ENCODE results near the gene VCL. TPM values are rescaled to one million over a fixed set of nuclear protein-coding genes. Genes with fewer than 3 reads are reported as not detected.

The VCL gene
- total and polyA plus RNA-seq, 9 of the 15 experiments (the other 6 are each of a cell fraction or from before 2014, with no cell fraction given): 29.8 to 186 (median 76.4) TPM

DNA sequence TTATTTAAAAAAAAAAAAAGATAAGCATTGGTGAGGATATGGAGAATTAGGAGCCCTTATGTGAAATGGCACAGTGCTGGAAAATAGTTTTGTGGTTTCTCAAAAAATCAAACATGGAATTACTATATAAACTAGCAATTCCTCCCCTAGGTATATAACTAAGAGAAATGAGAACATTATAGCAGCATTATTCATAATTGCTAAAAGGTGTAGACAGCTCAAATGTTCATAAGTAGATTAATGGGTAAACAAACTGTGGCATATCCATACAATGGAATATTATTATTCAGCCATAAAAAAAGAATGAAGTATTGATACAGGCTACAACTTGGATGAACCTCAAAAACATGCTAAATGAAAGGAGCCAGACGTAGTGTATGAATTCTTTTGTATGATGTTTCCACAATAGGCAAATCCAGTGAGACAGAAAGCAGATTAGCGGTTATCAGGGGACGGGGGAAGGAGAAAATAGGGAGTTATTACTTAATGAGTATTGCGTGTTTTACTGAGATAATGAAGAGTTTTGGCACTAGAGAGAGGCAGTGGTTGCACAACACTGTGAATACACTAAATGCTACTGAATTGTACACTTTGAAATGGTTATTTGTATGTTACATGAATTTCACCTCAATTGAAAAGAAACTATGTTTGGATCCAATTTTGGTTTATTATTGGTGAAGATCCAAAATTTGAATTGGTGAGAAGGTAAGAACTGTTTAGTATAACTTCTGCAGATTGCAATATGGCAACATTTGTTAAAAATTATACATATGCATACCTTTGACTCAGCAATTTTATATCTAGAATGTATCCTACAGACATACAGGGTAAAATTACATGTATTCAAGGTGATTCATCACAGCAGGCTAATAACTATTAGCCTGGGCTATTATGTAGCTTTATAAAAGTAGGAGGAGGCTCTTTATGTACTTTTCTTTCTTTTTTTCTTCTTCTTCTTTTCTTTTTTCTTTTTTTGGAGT, 69.7 kb downstream of the VCL start:
- H4K20me1 ChIP-seq (replicated peaks; ENCODE audit: control insufficient read depth, insufficient read depth, low read length): 0 out of 2 replicates have a peak, but pooled peaks cover 6% of the 10 kb centered on the region
- ATAC-seq (peak; percentile 69), FAIRE-seq (no peak), DNase-seq (ENCODE audit: extremely low read depth in 1 of 4, low spot score in 3 of 4) (peak in 1 of 4 experiments; percentile 65)
- in situ Hi-C loops (cut with MboI): no loop called here
- no peaks in the 10 kb centered on the region for H3K9me3 ChIP-seq (replicated peaks; ENCODE audit: control insufficient read depth, insufficient read depth, low read depth, low read length)
- peaks cover 43% of the 10 kb centered on the region for H3K79me2 ChIP-seq (ENCODE audit: control insufficient read depth, insufficient read depth, low read length)
- H2AFZ ChIP-seq (ENCODE audit: low read depth, low read length): no peak overlapping the region
- H3K36me3 ChIP-seq (ENCODE audit: control insufficient read depth, insufficient read depth, low read length): peaks cover 48% of the 10 kb centered on the region
- ChIA-PET CTCF (ENCODE audit: low intra/inter-chr PET ratio) (interaction anchor here (0.6 kb wide), 1 partner anchor 259 kb away, joined by 3 read pairs; no protein-coding TSS in a partner anchor), POLR2A (interaction anchor here (0.6 to 3.9 kb wide), 3 partner anchors 8 to 179 kb away, joined by 3 to 16 read pairs (median 3); no protein-coding TSS in a partner anchor)
- no TSS peak for BruUV-seq (replicated peaks)
- 8% methylated on average over 4 of the region's 4 CpGs for WGBS (ENCODE audit: insufficient coverage, low coverage, missing lambda C conversion rate)
- no peaks in the 10 kb centered on the region for H3K27me3 ChIP-seq (ENCODE audit: control insufficient read depth in 2 of 2, insufficient read depth in 2 of 2, low read length in 2 of 2)
- intact Hi-C loops (cut with micrococcal nuclease): no loop called here
- H3K9ac ChIP-seq (ENCODE audit: insufficient read depth in 1 of 2, low read depth in 2 of 2, low read length in 2 of 2): peak overlapping the region in 1 of 2 experiments; percentile 7; a peak in 1 of 4 replicates
- H3K4me3 ChIP-seq: no peak overlapping the region
- peak overlapping the region; percentile 53; the same call in 1 of the 2 replicates for H3K4me2 ChIP-seq (ENCODE audit: insufficient read depth, low read length)
- peaks cover 8 to 11% of the 10 kb centered on the region in 2 experiments; a peak in 4 of 5 replicates for H3K4me1 ChIP-seq (replicated peaks in 1 of 2; ENCODE audit: control insufficient read depth in 2 of 2, insufficient read depth in 2 of 2, low read length in 2 of 2)
- H3K9me1 ChIP-seq (ENCODE audit: control insufficient read depth, insufficient read depth, low read length): no peaks in the 10 kb centered on the region
- 0 out of 3 replicates have a peak overlapping the region, but pooled peaks have one; percentile 13 for H3K27ac ChIP-seq (ENCODE audit: extremely low read depth, low read depth, low read length)
- TF ChIP-seq TFAM (CRISPR knock-in tag; conservative IDR thresholded peaks at IDR 0.05): no peak
- no peak for TF ChIP-seq SAFB (IDR thresholded peaks at IDR 0.05; ENCODE audit: borderline replicate concordance, low read depth, low read length)
- TF ChIP-seq TEAD1 (CRISPR knock-in tag; IDR thresholded peaks at IDR 0.05): no peak
- no peak for TF ChIP-seq HEY1 (CRISPR knock-in tag; IDR thresholded peaks at IDR 0.05; ENCODE audit: borderline replicate concordance)
- TF ChIP-seq GABPB1 (CRISPR knock-in tag; IDR thresholded peaks at IDR 0.05): no peak
- no peak for TF ChIP-seq EWSR1 (IDR thresholded peaks at IDR 0.05; ENCODE audit: borderline replicate concordance, low read depth, partially characterized antibody)
- peak in 1 of 2 experiments; percentile 83; a peak in 2 of 4 replicates for TF ChIP-seq RCOR1 (IDR thresholded peaks at IDR 0.05; ENCODE audit: borderline replicate concordance in 1 of 2, low read depth in 2 of 2, low read length in 2 of 2)
- no peak for TF ChIP-seq SETDB1 (IDR thresholded peaks at IDR 0.05; ENCODE audit: low read length)
- TF ChIP-seq SMARCB1 (IDR thresholded peaks at IDR 0.05; ENCODE audit: insufficient read length, low read depth): peak; percentile 38
- TF ChIP-seq, protein P1, sequence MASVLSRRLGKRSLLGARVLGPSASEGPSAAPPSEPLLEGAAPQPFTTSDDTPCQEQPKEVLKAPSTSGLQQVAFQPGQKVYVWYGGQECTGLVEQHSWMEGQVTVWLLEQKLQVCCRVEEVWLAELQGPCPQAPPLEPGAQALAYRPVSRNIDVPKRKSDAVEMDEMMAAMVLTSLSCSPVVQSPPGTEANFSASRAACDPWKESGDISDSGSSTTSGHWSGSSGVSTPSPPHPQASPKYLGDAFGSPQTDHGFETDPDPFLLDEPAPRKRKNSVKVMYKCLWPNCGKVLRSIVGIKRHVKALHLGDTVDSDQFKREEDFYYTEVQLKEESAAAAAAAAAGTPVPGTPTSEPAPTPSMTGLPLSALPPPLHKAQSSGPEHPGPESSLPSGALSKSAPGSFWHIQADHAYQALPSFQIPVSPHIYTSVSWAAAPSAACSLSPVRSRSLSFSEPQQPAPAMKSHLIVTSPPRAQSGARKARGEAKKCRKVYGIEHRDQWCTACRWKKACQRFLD (CRISPR knock-in tag; IDR thresholded peaks at IDR 0.05): no peak
- no peak for TF ChIP-seq XRCC5 (IDR thresholded peaks at IDR 0.05; ENCODE audit: low read depth, low read length)
- no peak for TF ChIP-seq HCFC1 (IDR thresholded peaks at IDR 0.05; ENCODE audit: low read depth, low read length)
- no peak for TF ChIP-seq MTA3 (IDR thresholded peaks at IDR 0.05; ENCODE audit: borderline replicate concordance)
- TF ChIP-seq ARID2 (IDR thresholded peaks at IDR 0.05): no peak
- TF ChIP-seq PML (IDR thresholded peaks at IDR 0.05; ENCODE audit: low read length): peak; percentile 72; the same call in 1 of the 2 replicates
- TF ChIP-seq KAT2B (IDR thresholded peaks at IDR 0.05; ENCODE audit: low read depth, low read length): no peak
- no peak for TF ChIP-seq MXI1 (IDR thresholded peaks at IDR 0.05; ENCODE audit: low read depth, low read length)
- no peak for TF ChIP-seq HMGN3 (IDR thresholded peaks at IDR 0.05; ENCODE audit: borderline replicate concordance, extremely low read depth, insufficient read length, low read depth, low read length)
- TF ChIP-seq FOS (IDR thresholded peaks at IDR 0.05; ENCODE audit: extremely low read depth, insufficient read length): no peak
- no peak for TF ChIP-seq ZC3H11A (IDR thresholded peaks at IDR 0.05; ENCODE audit: low read depth, low read length)
- TF ChIP-seq ASH1L (IDR thresholded peaks at IDR 0.05; ENCODE audit: borderline replicate concordance, low read depth, partially characterized antibody): no peak

Measured in K562 (cell line).